NCI-H226 (cell line): Measurements from ENCODE around the gene HECTD1.
"Not testable (repeated sequence)": the region's sequence is repeated elsewhere in the genome, so short reads cannot be mapped to it uniquely, and the experiment has no call there.

ENCODE experiments used
- DNase-seq: peaks from one replicate; pipeline ENCODE4 v3.0.0-alpha.2; 2015

HECTD1 gene

DNA sequence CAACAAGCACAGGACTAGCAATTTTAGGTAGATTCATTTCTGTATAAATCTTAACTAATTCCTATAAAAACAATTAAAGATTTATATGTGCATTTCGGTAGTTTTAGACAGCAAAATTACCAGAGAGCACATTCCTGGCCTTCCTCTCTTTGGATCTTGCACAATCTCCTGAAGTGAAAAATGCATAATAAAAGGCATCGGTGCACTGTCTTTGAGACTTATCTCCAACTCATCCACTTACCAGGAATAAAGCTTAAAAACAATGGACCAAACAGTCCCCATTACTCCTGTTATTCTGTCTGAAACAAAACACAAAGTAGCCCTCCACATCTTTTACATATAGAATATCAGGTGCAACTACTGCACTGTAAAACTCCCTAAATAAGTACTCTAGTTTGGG is 69.3 kb downstream of the HECTD1 start:
- no peak for DNase-seq

GRCh38 chr14:31137214-31137889 is 70.2 kb downstream of the HECTD1 start:
- DNase-seq = no peak

- DNase-seq = no peak
These were observed 74.5 kb downstream of the HECTD1 start for GRCh38 chr14:31133133-31133532.

GRCh38 chr14:31128601-31129526 is 78.7 kb downstream of the HECTD1 start:
- no peak for DNase-seq

GRCh38 chr14:31127690-31128089 is 79.9 kb downstream of the HECTD1 start:
- DNase-seq = no peak

- DNase-seq = no peak
These were observed 80.9 kb downstream of the HECTD1 start for GRCh38 chr14:31126680-31127079.

DNA sequence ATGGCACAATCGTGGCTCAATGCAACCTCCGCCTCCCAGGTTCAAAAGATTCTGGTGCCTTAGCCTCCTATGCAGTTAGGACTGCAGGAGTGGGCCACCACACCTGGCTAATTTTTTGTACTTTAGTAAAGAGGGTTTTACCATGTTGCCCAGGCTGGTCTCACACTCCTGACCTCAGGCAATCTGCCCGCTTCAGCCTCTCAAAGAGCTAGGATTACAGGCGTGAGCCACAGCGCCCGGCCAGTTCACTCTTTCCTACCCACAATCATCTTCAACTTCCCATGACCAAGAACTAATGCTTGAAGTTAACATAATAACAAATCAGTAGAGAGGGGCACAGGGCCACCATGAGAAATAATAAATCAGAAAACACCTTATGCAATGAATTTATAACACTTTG is 82.4 kb downstream of the HECTD1 start:
- no peak for DNase-seq

DNA sequence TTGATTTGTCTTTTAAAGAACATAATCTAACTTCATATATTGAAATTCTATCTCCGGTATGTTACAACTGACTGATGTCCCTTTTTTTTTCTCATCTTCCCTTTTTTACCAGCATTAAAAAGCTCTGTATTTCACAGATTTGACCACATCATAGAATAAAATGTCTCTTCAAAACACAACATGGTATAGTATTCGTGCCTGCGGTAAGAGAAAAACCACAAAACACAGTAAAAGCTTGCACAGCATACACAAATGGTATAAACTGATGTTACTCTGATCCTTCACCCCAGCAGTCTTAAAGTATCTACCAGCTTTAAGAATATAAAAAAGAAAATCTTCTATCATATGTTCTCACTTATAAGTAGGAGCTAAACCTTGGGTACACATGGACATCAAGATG is 83.4 kb downstream of the HECTD1 start:
- DNase-seq = no peak

GRCh38 chr14:31122921-31123320 is 84.7 kb downstream of the HECTD1 start:
- no peak for DNase-seq

DNA sequence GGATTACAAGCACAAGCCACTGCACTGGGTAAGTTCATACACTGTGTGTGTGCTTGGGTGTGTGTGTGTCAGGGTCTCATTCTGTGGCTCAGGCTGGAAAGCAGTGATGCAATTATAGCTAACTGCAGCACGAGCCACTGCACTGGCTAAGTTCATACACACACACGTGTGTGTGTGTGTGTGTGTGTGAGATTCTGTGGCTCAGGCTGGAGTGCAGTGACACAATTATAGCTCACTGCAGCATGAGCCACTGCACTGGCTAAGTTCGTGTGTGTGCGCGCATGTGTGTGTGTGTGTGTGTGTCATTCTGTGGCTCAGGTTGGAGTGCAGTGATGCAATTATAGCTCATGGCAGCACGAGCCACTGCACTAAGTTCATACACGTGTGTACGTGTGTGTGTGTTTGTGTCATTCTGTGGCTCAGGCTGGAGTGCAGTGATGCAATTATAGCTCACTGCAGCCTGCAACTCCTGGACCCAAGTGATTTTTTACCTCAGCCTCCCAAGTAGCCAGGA is 85.4 kb downstream of the HECTD1 start:
- no peak for DNase-seq

DNA sequence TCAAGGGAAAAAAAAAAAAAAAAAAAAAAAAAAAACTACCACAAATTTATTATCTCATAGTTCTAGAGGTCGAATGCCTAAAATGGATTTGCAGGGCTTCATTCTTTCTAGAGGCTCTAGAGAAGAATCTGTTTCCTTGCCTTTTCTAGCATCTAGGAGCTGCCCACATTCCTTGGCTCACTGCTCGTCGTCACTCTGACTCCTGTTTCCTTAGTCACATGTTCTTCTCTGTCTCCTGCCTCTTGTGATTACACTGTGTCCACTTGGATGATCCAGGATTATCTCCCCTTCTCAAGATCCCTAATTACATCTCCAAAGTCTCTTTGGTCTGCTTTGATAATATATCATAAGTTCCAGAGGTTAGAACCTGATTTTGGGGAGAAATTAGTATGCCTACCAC is 88.7 kb downstream of the HECTD1 start:
- DNase-seq = no peak

GRCh38 chr14:31113794-31114193 is 93.8 kb downstream of the HECTD1 start:
- DNase-seq = no peak

DNA sequence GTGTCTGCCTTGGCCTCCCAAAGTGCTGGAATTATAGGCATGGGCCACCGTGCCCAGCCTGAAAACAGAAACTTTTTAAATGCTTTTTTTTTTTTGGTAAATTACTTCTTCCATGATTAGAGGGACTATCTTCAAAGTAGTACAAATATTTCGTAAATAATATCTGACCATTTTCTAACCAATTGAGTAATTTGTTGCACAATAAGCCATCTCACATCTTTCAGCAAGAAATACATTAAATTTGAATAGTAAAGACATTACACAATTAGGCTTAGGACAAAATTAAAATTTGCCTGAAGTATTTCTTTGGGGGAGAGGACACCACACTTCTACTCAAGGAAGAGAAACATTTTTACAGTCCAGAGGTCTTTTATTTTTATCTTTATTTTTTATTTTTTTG is 96.7 kb downstream of the HECTD1 start:
- no peak for DNase-seq

GRCh38 chr14:31109257-31109656 is 98.3 kb downstream of the HECTD1 start:
- no peak for DNase-seq

- no peak for DNase-seq
These were observed 100.8 kb downstream of the HECTD1 start for GRCh38 chr14:31106768-31107167.

GRCh38 chr14:31097081-31097480 is 110.5 kb downstream of the HECTD1 start:
- no peak for DNase-seq

DNA sequence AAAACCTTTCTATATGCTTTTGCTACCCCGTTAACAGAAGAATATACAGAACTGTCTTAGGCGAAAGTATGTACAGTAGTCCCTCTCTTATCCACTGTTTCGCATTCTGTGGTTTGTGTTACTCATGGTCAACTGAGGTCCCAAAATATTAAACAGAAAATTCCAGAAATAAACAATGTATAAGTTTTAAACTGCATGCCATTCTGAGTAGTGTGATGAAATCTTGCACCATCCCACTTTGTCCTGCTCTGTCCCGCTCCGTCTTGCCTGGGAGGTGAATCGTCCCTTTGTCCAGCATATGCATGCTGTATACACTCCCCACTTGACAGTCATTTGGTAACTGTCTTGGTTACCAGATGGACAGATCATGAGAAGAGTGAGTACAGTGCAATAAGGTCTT is 111.3 kb downstream of the HECTD1 start:
- DNase-seq = no peak

DNA sequence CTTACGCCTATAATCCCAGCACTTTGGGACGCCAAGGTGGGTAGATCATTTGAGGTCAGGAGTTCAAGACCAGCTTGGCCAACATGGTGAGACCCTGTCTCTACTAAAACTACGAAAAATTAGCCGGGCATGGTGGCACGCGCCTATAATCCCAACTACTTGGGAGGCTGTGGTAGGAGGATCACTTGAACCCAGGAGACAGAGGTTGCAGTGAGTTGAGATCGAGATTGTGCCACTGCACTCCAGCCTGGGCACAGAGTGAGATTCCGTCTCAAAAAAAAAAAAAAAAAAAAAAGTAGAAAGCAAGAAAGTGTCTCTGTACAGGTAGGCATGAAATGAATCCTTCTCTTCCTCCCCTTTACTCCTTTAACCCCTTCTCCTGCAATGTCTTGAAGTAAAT is 111.8 kb downstream of the HECTD1 start:
- not testable (repeated sequence) for DNase-seq

DNA sequence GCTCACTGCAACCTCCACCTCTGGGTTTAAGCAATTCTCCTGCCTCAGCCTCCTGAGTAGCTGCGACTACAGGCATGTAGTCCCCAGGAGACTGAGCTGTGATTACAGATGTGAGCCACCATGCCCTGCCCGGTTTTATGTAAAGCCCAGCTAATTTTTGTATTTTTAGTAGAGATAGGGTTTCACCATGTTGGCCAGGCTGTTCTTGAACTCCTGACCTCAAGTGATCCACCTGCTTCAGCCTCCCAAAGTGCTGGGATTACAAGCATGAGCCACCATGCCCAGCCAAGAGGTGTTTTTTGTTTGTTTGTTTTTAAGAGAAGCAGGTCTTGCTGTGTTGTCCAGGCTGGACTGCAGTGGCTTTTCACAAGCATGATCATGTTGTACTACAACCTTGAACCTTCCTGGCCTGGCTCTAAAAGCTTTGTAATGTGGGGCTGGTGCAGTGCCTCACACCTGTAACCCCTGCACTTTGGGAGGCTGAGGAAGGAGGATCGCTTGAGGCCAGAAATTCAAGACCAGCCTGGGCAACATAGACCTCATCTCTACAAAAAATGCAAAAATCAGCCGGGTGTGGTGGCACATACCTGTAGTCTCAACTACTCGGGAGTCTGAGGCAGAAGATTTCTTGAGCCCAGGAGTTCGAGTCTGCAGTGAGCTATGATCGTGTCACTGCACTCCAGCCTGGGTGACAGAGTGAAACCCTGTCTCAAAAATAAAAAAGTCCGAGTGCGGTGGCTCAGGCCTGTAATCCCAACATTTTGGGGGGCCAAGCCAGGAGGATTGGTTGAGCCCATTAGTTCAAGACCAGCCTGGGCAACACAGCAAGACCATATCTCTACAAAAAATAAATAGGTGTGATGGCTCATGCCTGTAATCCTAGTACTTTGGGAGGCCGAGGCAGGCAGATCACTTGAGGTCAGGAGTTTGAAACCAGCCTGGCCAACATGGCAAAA is 113.4 kb downstream of the HECTD1 start:
- DNase-seq = not testable (repeated sequence)

DNA sequence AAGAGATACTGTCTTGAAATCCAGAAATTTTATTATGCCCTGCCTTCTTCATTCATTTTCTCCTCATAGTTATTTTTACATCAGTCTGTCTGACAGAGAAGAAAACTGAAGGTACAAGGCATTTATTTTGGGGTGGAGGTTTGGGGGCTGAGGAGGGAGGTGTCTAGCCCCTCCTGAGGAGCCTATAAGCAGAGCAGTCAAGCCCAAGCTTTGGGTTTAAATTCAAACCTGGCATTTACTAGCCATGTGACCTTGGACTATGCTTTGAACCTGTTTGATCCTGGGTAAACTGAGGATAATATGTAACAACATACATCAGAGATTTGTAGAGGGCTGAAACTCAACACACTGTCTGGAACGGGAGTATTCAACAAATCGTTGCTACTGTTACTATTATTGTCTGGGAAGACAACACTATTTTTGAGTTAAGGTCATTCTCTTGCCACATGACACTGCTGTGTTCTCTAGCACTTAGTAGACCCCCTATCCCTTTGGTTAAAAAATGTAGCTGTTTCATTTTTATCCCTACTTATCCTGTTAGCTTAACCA is 115.4 kb downstream of the HECTD1 start:
- DNase-seq = no peak

GRCh38 chr14:31090883-31091764 is 116.5 kb downstream of the HECTD1 start:
- DNase-seq = peak; percentile 43
